ENCODE results near the gene CASD1.

The CASD1 gene

DNA sequence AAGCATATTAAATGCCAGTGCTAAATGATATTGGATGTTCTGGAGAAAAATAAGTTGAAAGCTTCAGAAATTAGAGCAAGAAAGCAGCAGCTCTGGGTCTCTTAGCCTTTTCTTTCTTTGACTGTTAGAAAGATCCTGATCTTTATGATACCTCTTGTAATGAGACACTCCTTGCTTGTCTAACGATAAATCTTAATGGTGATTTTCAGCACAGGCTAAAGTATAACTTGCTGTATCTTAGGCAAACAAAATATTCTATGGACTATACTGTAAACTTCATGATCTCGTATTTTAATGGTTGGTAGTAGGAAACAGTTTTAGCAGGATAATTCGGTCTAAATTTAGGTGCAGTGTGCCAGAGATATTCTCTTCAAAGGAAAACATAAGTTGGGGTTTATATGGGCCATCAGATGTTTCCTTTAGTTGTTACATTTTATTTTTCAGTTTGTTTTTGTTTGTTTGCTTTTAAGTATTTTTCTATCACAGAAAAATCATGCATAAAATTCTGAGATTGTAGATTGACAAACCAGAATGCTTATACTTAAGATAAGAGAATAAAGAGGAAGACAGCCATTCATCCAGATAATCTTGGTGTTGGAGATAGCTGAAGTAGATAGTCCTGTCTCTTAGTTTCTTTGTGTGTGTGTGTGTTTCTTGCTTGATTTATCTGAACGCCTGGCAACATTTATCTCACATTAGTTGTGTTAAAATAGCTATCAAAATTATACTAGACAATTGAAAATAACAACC, 4.7 kb downstream of the CASD1 start:
- no peak for DNase-seq

DNA sequence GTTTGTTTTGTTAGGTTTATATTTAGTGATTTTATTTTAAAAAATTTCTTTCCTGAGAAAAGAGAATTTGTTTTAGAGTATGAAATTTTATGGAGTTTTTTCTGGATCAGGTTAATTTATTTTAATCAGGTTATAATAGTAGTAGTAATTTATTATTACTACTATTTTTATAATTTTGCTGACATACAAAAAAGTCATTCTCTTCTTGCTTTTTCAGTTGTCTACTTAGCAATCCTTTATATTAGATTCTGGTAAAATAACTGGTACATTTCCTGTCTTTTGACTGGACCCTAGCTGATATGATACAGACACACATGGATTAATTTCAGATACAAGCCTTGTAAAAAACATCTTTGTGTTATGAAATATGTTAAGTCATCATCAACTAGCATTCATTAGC, 5.3 kb downstream of the CASD1 start:
- no peak for DNase-seq

DNA sequence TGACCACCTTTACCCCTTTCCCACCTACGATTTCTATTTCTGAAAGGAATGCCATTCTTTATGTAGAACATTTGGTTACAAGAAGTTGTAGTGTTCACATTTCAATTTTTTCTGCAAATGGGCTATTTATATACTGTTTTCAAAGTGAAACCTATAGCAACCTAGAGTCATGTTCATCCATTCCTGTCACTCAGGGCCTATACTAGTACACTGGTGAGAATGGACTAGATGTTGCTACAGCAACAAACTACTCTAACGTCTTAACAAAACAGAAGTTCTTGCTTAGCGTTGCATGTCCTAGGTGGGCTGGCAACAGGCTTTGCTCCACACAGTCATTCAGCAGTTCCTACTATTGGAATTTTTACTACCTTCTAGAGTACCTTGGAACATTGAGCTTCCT, 16.3 kb downstream of the CASD1 start:
- no peak for DNase-seq

DNA sequence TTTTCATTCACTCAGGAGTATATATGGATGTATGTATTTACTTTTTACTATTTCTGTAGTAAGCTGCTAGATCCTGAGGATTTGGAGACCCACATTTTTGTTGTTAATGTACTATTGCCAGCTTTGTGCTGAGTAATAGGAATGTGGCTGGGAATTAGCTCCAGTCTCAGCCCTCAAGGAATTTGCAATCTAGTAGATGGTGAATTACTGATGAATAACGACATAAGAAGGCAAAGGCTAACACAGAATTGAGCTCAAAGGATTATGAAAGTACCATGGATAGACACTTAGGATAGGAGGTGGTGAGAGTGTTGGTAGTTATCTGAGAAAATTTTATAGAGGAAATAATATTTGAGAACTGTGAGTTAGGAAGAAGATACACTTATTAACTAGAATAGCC, 19.9 kb downstream of the CASD1 start:
- DNase-seq: peak; percentile 77

DNA sequence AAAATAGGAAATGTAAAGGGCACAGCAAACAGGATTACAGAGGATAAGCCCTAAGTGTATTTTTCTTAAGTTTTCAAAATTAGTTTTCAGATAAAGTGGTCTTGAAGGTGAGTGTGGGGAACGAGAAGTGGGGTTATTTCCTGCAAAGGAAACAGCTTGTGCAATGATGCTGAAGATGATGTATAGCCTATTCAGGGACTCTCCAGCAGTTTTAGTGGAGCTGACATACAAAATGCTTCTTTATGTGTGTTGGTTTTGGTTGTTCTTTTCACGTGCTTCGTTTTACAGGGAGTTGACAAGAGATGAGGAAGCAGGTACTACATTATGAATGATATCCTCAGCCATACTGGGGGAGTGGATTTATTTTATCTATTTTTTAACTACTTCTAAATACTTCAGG, 20.5 kb downstream of the CASD1 start:
- no peak for DNase-seq

DNA sequence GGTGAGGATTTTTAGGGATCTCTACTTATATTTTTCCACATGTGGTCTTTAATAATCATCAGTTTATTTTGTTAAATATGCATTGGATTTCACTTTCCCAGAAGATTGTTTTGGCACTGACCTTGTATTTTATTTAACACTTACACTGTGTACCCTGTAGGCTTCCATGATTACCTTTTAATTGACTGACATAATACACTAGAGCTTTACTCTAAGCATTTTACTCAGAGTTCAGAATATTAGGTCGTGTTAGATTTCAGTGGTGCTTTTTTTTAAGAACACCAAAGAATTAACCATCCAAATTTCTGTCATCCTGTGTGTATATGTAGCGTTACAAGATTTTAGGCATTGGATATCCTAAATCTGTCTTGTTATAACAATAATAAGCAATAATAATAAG, 23.1 kb downstream of the CASD1 start:
- DNase-seq: no peak

DNA sequence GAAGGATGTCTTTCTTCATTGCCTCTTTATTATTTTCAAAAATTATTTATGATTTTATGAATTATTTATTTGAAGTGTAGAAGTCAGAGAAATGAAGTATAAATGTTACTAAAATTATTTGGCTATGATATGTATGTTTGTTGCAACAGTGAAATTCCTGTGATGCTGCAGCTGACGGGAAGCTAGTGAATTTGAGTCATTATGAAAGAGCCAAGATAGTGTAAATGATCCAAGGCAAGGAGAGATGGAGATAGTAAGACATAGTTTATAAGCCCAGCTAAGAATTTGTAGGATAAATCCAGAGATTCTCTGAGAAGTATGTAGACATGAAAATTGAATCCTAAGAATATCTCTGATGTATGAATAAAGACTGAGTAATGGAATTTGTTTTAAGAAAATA, 30.8 kb downstream of the CASD1 start:
- peak; percentile 5 for DNase-seq

DNA sequence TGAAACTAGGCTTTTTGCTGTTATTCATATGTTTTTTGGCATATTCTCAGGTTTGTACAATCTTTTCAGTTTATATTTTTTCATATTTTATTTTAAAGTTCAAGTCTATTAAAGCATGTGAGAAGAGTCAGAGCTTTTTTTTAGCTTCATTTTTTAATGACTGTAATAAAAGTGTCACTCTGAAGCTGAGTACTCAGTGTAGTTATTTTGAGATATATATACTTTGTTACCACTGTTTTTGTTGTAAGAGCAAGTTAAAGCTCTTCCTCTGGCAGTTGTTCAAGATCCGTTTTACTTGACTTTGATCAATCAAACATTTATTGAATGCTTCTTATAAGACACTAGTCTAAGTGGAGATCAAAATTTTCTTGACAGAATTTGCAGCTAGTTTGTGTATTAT, 37.5 kb downstream of the CASD1 start:
- no peak for DNase-seq

DNA sequence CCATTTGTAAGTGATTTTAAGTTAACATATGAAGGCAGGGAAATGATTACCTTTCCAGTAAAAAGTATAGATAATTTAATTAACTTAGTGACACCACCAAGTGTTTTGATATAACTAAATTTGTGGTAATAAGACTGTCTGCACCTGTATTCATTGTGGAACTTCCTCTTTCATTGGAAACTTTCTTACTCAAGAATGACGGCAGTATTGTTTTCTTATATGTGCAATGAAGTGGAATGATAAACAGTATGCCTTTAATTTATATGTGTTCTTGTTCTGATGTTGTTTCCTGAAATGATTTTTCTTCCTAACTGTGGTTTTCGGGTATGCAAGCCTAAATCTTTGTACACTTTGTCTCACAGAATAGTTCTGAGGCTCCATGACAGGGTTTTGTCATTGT, 46.4 kb downstream of the CASD1 start:
- DNase-seq: no peak

DNA sequence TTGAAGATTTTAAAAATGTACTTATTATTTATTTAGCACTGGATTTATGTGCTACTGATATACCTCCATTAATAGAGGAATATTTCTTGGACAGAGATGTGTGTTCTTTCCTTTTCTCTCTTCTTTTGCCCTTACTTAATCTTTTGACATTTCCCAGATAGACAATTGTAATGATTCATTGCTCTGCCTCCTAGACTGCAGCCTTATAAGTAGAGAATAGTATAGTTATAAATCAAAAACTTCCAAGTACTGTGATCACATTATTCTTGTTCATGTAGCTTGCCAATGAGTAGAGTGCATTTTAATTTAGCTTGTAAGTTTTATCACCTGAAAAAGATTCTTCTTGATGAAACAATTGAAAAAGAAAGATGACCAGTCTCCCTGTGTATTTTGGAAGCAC, 47.6 kb downstream of the CASD1 start:
- no peak for DNase-seq

DNA sequence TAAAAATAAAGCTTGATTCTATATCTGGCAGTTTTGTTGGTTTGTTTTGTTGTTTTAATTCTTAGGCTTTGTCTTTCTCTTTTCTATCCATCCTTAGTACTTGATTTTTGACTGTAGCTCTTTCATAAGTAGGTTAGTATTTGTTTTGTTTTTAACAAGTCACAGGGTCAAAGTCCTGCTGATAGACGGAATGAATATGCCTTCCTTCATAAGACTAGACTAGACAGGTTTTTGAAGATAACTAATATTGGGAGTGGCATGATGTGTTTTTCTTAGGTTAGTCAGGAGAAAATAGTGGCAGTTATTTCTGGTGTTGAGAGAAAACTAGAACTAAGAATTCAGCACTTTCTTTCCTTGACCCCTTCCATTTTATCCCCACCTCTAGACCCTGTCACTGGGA, 50.4 kb downstream of the CASD1 start:
- no peak for DNase-seq

DNA sequence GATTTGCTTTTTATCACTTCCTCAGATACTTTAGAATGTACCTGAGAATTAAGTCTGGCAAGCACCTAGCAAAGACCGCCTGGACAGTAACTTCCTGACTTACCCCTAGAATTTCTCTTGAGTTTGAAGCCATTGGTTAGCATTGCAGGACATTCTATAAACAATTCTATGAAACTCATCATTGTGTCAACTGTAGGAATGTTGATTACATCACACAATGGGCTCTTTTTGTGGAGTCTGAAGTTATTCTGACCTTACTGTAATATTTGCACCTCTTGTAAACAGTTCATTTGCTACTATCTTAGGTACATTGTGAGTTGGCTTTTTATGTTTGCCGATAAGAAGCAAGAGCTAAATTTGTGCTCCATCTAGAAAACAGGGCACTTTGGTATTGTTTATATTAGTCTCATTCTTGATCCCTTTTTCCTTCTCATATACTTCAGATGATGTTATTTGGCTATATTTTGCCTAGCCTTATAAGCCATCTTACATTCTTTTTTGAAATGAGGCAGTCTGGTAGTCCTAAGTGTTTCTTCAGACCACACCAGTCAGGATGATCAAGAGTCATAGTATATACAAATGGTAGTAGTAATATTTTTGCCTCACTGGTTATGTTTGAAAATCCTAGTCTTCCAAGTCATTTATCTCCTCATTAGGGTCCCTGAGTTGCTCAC, 52.4 kb downstream of the CASD1 start:
- DNase-seq: peak; percentile 32

DNA sequence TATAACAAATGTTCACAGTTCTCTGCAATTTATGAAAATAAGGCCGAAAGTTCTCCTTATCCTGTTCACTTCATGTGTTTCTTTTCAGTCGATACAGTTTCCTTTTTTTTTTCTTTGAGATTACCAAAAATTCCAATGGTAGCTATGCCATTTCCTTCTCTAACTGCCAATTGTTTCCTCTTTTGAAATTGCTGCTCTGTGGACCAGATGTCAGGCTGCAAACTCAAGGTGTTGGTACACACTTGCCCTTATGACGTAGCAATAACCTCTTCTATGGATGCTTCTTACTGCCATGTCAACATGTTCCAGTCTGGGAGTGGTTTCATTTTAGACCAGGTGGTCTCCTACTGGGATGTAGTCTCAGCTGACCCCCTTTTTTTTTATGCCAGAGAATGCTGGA, 52.9 kb downstream of the CASD1 start:
- no peak for DNase-seq

DNA sequence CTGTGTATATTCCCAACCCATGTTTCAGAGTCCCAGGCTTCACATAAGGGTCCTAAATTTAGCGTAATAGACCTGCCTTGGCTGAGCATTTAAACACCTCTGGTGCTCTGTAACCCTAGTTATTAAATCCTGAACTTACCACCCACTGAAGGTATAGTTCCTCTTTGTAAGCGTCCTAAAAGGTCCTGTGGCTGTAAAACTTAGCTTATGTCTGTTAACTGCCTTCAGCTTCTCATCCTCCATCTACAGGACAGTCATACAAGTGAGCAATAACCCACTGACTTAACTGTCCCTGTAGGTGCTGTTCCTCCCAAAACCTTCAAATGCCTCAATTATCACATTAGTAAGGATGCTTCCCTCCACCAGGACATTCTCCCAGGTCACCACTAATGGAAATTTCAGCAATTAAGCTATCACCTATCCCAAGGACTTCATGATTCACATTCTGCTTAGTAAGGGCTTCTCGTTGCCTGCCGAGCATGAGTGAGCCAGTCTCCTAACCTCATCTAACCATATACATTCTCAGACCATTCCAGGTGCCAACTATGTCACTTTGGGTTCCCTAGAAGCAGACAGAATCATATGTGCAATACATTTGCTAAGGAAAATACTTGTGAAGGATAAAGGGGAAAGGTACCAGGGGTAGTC, 55.8 kb downstream of the CASD1 start:
- no peak for DNase-seq

DNA sequence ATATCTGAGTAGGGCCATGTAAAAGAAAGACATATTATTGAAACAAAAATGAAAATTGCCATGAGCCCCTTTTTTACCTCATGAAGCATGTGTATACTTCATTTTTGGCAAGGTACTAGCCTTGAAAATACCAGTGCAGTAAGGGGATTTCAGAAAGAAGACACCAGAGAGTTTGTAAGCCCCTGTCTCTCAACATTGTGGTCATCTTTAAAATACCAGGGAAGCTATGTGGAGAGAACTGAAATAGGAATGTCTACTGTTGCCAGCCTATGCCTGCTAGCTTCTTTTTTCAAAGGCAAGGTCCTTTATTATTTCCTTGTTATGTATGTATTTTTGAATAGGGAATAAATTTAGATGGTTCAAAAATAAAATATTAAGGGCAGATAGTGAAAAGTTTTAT, 57.8 kb downstream of the CASD1 start:
- DNase-seq: no peak

DNA sequence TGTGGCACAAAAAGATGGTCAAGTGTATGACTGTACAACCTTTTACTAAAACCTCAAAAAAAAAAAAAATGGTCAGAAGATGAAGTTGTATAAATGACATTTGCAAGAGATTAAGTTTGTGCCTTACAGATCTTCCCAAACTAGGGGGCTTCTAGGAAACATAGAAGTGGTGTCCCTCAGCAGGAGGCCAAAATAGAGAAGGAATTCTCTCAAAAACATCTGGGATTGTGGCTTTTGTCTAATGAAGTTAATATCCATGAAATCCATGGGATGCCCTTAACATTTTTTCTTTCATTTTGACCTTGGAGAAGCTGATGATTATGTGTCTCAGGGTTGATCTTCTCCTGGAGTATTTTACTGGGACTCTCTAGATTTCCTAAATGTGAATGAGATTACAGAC, 62.2 kb downstream of the CASD1 start:
- peak; percentile 2 for DNase-seq

DNA sequence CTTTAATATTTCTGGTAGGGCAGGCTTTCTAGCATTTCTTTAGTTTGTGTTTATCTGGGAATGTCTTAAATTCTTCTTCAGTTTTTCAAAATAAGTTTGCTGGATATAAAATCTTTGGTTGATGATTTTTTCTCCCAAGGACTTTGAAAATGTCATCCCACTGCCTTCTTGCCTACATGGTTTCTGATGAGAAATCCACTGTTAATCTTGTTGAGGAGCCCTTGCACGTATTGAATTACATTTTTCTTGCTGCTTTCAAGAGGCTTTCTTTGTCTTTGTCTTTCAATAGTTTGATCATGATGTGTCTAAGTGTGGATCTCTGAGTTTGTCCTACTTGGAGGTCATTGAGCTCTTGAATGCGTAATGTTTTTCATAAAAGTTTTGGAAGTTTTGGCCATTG, 66.0 kb downstream of the CASD1 start:
- no peak for DNase-seq

DNA sequence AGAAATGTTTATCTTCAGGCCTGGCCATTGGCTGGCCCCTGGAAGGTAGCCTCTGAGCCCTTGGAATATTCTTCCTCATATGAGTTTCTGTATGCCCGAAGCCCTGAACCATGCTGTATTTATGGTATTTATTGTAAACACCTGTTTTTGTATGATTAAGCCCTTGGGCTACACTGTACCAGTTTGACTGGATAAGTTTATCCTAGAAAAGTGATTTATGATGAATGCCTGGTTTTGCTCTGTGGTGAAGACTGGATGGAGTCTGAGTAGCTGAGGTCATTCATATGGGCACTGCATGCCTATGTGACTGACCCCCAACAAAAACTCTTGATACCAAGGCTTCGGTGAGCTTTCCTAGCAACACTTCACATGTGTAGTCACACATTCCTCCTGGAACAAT, 66.7 kb downstream of the CASD1 start:
- DNase-seq: no peak

DNA sequence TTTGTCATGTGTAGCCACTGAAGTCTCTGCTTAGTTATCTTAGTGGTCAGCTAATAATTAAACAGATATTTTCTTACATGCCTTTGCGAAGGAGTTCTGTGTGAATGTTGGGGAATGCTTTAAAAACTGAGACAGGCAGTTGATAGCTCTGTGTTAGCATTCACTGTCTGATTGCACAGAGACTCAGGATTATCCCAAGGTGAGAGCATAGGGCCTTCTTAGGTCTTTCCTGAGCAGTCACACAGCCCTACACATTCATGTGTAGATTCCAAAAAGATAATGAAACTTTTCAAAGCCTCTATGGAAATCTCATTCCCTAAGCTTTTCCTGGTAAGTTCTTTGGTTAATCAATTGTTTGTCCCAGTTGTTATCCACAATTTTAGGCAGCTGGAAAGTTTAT, 67.7 kb downstream of the CASD1 start:
- no peak for DNase-seq

DNA sequence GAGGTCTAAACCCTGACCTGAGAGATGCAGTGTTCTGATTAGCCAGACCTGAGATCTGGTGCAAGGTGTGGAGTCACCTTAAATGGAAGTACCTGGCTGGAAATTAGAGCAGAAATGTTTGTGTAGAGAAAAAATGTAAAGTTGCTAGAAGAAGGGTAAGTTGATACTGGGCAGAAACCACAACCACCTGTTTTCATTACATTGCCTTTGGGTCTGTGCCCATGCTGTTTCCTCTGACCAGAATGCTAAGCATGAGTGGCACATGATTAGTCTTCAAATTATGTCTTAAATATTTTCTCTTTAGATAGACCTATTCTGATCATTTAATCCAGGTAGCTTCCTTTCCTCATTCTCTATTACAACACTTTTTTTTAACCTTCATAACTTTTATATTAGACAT, 69.0 kb downstream of the CASD1 start:
- DNase-seq: no peak

DNA sequence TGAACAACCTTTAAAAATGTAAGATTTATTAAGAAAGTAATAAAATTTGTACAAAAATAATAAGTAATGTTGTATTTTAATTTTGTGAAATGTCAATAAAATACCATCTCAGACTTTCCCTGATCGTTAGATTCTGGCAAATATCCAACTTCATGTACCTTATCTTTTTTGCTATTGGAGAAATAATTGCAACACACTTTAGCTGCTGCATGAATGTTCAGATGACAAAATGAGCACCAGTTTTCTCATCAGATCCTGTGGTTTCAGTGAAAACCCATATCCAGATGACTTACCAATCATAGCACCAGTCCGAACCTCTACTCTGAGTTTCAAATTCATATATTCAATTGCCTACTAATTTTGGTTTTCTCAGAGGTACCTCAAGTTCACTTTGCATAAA, 69.9 kb downstream of the CASD1 start:
- DNase-seq: no peak

DNA sequence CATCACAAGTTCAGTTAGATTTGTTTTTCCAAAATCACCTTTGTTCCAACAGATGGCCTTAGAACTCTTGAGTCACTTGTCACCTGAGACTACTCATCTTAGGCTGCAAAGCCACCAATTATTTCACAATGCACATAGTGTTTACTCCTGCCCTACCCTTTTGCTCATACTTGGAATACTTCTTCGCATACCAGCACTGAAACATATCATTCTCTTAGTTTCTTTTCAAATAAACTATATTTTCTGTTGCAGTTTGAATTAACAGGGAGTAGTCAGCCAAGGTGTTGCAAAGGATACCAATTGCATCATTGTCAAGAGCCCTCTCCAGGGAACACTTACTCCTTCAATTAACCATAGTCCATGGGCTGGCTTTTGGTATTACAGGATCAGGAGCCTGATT, 71.0 kb downstream of the CASD1 start:
- peak; percentile 39 for DNase-seq

DNA sequence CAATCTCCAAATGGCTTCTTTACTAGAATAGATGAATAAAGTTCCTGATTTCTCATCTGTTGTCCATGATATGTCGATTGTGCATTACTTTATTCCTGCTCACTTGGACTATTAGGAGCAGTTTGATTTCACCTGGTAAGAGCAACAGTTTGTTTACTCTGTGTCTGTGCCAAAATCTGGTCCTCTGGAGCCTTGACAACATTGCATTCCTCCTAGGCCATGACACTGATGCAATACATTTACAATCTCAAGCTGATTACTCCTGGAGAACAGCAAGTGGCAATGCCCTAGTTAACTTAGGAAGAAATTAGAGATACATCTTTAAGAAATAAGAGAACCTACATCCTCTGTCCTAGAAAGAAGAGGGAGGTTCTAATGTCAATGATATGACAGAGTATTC, 74.5 kb downstream of the CASD1 start:
- DNase-seq: peak; percentile 51

DNA sequence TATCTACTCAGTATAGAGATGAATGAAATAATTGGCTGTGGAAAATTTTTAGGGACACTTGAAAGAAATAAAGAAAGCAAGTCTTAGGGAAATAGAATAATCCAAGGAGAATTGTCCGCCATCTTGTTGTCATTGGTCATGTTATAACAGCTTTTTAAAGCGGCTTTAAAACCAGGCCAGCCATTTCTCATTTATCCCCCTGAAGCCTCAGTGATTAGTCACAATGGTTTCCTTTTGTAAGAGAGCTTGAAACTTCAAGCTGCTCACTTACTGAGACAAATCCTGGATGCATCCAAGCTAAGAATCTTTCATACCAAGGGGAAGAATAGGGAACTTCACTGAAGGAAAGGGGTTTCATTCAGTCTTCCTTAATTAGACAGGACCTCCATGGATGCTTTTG, 78.5 kb downstream of the CASD1 start:
- DNase-seq: no peak
